ENCODE results near the gene MRPS15.

MRPS15 gene

DNA sequence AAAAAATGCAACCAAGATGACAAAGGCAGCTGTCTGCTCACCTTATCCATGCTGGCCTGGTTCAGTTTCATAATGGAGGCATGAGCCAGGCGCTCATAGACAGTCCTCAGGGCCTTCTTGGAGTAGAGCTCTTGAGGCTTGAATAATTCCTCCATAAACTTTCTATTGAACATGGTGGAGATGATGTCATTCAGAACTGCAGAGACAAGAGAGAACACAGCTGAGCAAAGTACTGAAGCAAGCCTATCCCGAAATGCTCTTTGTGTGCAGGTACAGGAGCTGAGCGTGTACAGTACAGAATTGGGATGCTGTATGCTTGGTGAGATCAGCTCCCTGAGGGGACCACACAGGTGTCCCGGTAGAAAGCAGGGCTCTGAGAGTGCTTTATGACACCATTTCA lies 25.5 kb downstream of the MRPS15 start:
- Histone ChIP-seq H3K27me3 (no peaks in the 10 kb centered on the region), H3K27ac (no peak overlapping the region), H3K4me3 (ENCODE audit: low read depth in 1 of 2, low read length in 1 of 2) (no peak overlapping the region), H3K36me3 (no peaks in the 10 kb centered on the region), H3K4me1 (ENCODE audit: control insufficient read depth in 1 of 2, insufficient read depth in 1 of 2, low read depth in 1 of 2, low read length in 1 of 2) (peaks cover 0 to 3% of the 10 kb centered on the region in 2 experiments), H3K9me3 (no peaks in the 10 kb centered on the region)
- TF ChIP-seq, protein P1, sequence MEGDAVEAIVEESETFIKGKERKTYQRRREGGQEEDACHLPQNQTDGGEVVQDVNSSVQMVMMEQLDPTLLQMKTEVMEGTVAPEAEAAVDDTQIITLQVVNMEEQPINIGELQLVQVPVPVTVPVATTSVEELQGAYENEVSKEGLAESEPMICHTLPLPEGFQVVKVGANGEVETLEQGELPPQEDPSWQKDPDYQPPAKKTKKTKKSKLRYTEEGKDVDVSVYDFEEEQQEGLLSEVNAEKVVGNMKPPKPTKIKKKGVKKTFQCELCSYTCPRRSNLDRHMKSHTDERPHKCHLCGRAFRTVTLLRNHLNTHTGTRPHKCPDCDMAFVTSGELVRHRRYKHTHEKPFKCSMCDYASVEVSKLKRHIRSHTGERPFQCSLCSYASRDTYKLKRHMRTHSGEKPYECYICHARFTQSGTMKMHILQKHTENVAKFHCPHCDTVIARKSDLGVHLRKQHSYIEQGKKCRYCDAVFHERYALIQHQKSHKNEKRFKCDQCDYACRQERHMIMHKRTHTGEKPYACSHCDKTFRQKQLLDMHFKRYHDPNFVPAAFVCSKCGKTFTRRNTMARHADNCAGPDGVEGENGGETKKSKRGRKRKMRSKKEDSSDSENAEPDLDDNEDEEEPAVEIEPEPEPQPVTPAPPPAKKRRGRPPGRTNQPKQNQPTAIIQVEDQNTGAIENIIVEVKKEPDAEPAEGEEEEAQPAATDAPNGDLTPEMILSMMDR (IDR thresholded peaks at IDR 0.05) = no peak

DNA sequence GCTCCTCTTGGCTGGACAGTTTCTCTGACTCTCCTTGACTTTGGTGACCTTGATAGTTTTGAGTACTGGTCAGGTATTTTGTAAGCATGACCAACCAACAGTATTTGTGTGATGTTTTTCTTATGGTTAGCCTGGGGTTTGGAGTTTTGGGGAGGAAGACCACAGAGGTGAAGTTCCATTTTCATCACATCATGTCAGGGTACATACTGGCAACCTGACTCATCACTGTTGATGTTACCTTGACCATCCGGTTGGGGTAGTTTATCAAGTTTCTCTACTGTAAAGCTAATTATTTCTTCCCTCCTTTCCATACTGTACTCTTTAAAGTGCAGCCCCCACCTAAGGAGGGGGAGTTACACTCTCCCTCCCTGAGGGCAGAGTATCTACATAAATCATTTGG lies 27.4 kb downstream of the MRPS15 start:
- TF ChIP-seq, protein P1 (IDR thresholded peaks at IDR 0.05) = no peak
- Histone ChIP-seq H3K9me3 (no peaks in the 10 kb centered on the region), H3K27ac (no peak overlapping the region), H3K27me3 (no peaks in the 10 kb centered on the region), H3K4me1 (ENCODE audit: control insufficient read depth in 1 of 2, insufficient read depth in 1 of 2, low read depth in 1 of 2, low read length in 1 of 2) (peaks cover 17 to 18% of the 10 kb centered on the region in 2 experiments), H3K4me3 (ENCODE audit: low read depth in 1 of 2, low read length in 1 of 2) (no peak overlapping the region), H3K36me3 (no peaks in the 10 kb centered on the region)

DNA sequence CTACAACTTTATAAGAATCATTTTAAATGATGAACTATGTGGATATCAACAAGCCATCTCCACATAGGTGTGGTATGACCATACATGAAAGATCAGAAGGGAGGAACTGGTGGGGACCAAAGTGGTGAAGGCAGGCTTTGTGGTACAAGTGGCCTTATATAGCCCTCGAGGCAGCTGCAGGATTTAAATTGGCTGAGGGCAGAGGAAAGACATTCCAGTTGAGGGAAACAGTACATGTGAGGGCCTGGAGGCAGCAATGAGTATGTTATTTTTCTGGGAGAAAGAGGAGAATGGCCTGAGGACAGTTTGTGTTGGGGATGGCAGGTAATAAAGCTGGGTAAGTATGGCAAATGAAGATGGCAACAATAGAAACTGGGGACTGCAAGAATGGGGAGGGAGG lies 31.1 kb downstream of the MRPS15 start:
- Histone ChIP-seq H3K36me3 (no peaks in the 10 kb centered on the region), H3K9me3 (no peaks in the 10 kb centered on the region), H3K4me1 (ENCODE audit: control insufficient read depth in 1 of 2, insufficient read depth in 1 of 2, low read depth in 1 of 2, low read length in 1 of 2) (peaks cover 17 to 18% of the 10 kb centered on the region in 2 experiments), H3K4me3 (ENCODE audit: low read depth in 1 of 2, low read length in 1 of 2) (no peak overlapping the region), H3K27ac (peak overlapping the region; percentile 39), H3K27me3 (no peaks in the 10 kb centered on the region)
- TF ChIP-seq, protein P1 (IDR thresholded peaks at IDR 0.05) = no peak

DNA sequence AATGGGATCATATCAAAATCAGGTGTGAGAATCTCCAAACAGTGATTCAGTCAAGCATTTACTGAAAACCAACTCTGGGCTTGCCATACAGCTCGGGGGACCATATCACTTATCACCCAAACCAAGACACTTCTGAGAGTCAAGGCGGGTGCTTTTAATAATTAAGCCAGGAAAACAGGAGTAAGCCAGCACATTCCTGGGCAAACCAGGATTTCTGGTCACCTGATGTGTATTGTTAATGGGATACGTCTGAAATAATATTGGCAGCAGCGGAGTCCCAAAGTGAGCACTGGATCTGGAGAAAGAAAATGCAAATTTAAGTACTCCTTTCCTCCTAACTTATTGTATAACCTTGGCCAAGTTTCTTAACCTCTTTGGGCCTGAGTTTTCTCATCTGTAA lies 31.6 kb downstream of the MRPS15 start:
- TF ChIP-seq, protein P1 (IDR thresholded peaks at IDR 0.05) = no peak
- H3K27me3 ChIP-seq = no peaks in the 10 kb centered on the region
- H3K27ac ChIP-seq = peak overlapping the region; percentile 39
- no peaks in the 10 kb centered on the region for H3K9me3 ChIP-seq
- no peaks in the 10 kb centered on the region for H3K36me3 ChIP-seq
- no peak overlapping the region for H3K4me3 ChIP-seq (ENCODE audit: low read depth in 1 of 2, low read length in 1 of 2)
- peaks cover 17 to 18% of the 10 kb centered on the region in 2 experiments for H3K4me1 ChIP-seq (ENCODE audit: control insufficient read depth in 1 of 2, insufficient read depth in 1 of 2, low read depth in 1 of 2, low read length in 1 of 2)

DNA sequence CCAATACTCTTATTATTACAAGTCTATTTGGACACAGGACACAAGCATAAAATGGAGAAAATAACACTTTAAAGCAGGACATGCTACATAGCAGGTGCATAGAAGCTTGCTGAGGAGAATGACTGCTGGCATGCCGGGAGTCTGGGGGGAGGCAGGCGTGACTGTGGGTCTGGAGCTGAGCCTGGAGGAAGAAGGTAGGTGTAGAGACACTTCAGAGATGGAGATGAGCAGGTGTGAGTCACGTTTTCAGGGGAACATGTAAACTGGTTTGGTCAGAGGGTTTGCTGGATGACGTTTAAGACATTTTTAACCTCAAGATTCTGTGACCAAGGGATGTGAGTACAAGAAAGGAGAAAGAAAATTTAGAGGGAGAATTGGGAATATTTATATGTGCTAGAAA lies 38.4 kb downstream of the MRPS15 start:
- H3K4me3 ChIP-seq (ENCODE audit: low read depth in 1 of 2, low read length in 1 of 2) = no peak overlapping the region
- H3K4me1 ChIP-seq (ENCODE audit: control insufficient read depth in 1 of 2, insufficient read depth in 1 of 2, low read depth in 1 of 2, low read length in 1 of 2) = peaks cover 12 to 16% of the 10 kb centered on the region in 2 experiments
- no peaks in the 10 kb centered on the region for H3K9me3 ChIP-seq
- H3K27me3 ChIP-seq = no peaks in the 10 kb centered on the region
- no peak overlapping the region for H3K27ac ChIP-seq
- no peaks in the 10 kb centered on the region for H3K36me3 ChIP-seq
- TF ChIP-seq, protein P1 (IDR thresholded peaks at IDR 0.05) = no peak

DNA sequence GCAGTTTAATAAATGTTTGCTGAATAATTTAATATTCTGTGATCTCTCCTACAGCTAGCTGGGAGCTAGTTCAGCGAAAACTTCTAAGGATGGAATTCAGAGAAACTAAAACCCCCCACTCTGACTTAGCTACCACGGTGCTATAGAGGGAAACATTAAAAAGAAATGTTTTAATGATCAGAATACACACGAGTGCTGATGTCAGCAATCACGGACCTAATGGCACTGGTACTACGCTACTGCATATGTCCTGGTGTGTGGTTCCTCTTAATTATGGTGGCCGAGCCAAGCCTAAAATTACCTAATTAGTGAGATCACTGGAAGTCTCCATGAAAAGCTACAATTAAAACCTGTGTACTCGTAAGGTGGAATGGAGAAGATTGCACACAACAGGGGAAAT lies 42.5 kb downstream of the MRPS15 start:
- Histone ChIP-seq H3K9me3 (no peaks in the 10 kb centered on the region), H3K27ac (peak overlapping the region; percentile 86), H3K27me3 (no peaks in the 10 kb centered on the region), H3K4me1 (ENCODE audit: control insufficient read depth in 1 of 2, insufficient read depth in 1 of 2, low read depth in 1 of 2, low read length in 1 of 2) (peaks cover 45 to 49% of the 10 kb centered on the region in 2 experiments), H3K4me3 (ENCODE audit: low read depth in 1 of 2, low read length in 1 of 2) (no peak overlapping the region), H3K36me3 (no peaks in the 10 kb centered on the region)
- TF ChIP-seq, protein P1 (IDR thresholded peaks at IDR 0.05) = no peak

Data from neutrophil (primary cell).